ACC112 (cell line): ENCODE results near the gene SGTA.

Experiments
- H2AFZ ChIP-seq: fragments of 200-600 bp; sonication (generic); one replicate; pipeline ENCODE4 v1.6.0; 2017; ENCODE audit warnings: antibody characterized with exemption, low read length; ENCODE audit not compliant: unreplicated experiment
- H3K27ac ChIP-seq: fragments of 200-600 bp; sonication (generic); 2 replicates; pipeline ENCODE4 v1.5.1; 2014; ENCODE audit warnings: low read depth, mild to moderate bottlenecking, antibody characterized with exemption, low read length, moderate library complexity
- H3K27me3 ChIP-seq: fragments of 200-600 bp; sonication (generic); 2 replicates; pipeline ENCODE4 v1.6.1; 2014; ENCODE audit warnings: mild to moderate bottlenecking, antibody characterized with exemption, low read length, moderate library complexity, mixed read lengths; ENCODE audit not compliant: insufficient read depth
- H3K36me3 ChIP-seq: fragments of 200-600 bp; sonication (generic); 2 replicates; pipeline ENCODE4 v1.6.1; 2016; ENCODE audit warnings: mild to moderate bottlenecking, antibody characterized with exemption, low read length, moderate library complexity, mixed read lengths; ENCODE audit not compliant: insufficient read depth
- H3K4me1 ChIP-seq: fragments of 200-600 bp; sonication (generic); one replicate; pipeline ENCODE4 v1.6.1; 2016; ENCODE audit warnings: low read length, mixed read lengths; ENCODE audit not compliant: insufficient read depth, unreplicated experiment, control insufficient read depth
- H3K4me3 ChIP-seq: fragments of 200-600 bp; sonication (generic); 2 replicates; pipeline ENCODE4 v1.5.1; 2014; ENCODE audit warnings: mild to moderate bottlenecking, low read depth, low read length
- H3K79me2 ChIP-seq: fragments of 200-600 bp; sonication (generic); one replicate; pipeline ENCODE4 v1.6.0; 2016; ENCODE audit warnings: low read length; ENCODE audit not compliant: control insufficient read depth, unreplicated experiment, insufficient read depth

Gene SGTA

GRCh38 chr19:2743099-2743498, 40.0 kb downstream of the SGTA start:
- Histone ChIP-seq H3K79me2 (no peaks in the 10 kb centered on the region), H3K27me3 (peaks cover 1% of the 10 kb centered on the region), H3K27ac (no peak overlapping the region), H3K4me1 (no peaks in the 10 kb centered on the region), H3K4me3 (no peak overlapping the region), H3K36me3 (no peaks in the 10 kb centered on the region), H2AFZ (no peak overlapping the region)

DNA sequence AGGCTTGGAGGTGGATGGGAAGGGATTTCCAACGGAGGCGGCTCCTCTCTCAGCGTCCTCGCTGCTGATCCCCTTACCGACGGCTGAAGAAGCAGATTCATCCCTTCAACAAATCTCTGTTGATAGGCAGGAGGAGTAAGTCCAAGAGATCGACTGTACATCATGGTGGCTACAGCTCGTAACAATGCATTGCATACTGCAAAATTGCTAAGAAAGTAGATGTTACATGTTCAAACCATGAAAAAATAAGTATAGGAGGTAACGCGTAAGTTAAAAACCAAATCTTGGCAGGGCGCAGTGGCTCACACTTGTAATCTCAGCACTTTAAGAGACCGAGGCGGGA, 42.8 kb downstream of the SGTA start:
- H2AFZ ChIP-seq: no peak overlapping the region
- no peaks in the 10 kb centered on the region for H3K79me2 ChIP-seq
- H3K27ac ChIP-seq: no peak overlapping the region
- no peaks in the 10 kb centered on the region for H3K4me1 ChIP-seq
- H3K27me3 ChIP-seq: no peaks in the 10 kb centered on the region; the same call in 1 of the 2 replicates
- H3K36me3 ChIP-seq: peaks cover 7% of the 10 kb centered on the region; the same call in 1 of the 2 replicates
- H3K4me3 ChIP-seq: no peak overlapping the region

GRCh38 chr19:2739602-2740313, 43.3 kb downstream of the SGTA start, which contains the start of gene SLC39A3:
Gene SLC39A3 (minus strand): TSS chr19:2740017. CDS start chr19:2737257, 2,760 bp downstream.
- Histone ChIP-seq H3K79me2 (no peaks in the 10 kb centered on the region), H3K27me3 (no peaks in the 10 kb centered on the region; the same call in 1 of the 2 replicates), H3K4me3 (peak within 1 kb of the TSS; percentile 95), H3K27ac (no peak within 1 kb of the TSS), H2AFZ (peak within 1 kb of the TSS; percentile 68), H3K4me1 (no peaks in the 10 kb centered on the region), H3K36me3 (peaks cover 7% of the 10 kb centered on the region; the same call in 1 of the 2 replicates)

- Histone ChIP-seq H3K27me3 (no peaks in the 10 kb centered on the region), H3K4me1 (no peaks in the 10 kb centered on the region), H3K27ac (no peak overlapping the region), H3K79me2 (no peaks in the 10 kb centered on the region), H3K36me3 (peaks cover 7% of the 10 kb centered on the region; the same call in 1 of the 2 replicates), H2AFZ (no peak overlapping the region), H3K4me3 (no peak overlapping the region)
Measured at GRCh38 chr19:2736550-2737190, 46.4 kb downstream of the SGTA start.

DNA sequence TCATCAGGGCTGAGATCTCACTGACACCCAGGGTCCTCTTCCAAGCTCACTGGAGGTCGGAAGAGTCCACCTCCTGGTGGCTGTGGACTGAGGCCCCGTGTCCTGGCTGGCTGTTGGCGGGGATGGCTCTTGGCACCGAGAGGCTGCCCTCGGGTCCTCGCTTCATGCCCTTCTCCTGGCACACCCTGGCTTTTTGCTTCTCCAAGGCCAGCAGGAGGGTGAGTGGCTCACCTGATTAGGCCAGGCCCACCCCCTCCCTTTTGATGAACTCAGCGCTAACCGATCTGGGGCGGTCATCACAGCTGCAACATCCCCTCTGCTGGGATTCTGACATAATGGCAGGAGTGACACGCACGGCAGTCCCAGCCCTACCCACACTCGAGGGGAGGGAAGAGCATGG, 47.7 kb downstream of the SGTA start:
- H3K27ac ChIP-seq: no peak overlapping the region
- no peak overlapping the region for H3K4me3 ChIP-seq
- no peaks in the 10 kb centered on the region for H3K27me3 ChIP-seq
- no peaks in the 10 kb centered on the region for H3K4me1 ChIP-seq
- peaks cover 7% of the 10 kb centered on the region; the same call in 1 of the 2 replicates for H3K36me3 ChIP-seq
- H3K79me2 ChIP-seq: no peaks in the 10 kb centered on the region
- no peak overlapping the region for H2AFZ ChIP-seq

DNA sequence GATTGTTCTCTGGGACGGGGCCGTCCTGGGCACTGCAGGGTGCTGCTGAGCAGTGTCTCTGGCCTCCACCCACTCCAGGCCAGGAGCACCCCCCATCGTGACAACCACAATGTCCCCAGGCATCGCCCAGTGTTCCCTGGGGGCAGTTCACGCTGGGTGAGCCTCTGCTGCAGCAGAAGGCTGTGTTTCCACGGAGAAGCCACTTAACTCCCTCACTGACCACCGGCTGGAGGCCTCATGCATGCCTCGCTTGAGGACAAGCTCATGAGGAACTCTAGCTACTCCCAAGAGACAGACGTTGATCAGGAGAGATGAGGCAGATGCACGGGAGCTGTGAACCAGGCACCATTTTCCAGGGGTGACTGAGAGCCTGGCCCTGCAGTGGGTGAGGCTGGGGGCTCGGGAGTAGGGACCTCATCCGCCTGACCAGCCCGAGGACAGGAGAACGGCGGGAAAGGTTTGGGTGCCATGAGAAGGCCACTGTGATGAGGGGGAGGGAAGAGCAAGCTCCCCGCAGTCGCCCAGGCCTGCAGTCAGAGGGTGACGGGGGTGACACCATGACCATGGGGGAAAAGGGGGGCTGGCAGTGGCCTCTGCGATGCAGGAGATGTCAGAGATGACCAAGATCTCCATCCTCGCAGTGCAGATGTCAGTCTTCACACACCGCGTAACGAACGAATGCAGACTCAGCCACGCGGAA, 48.3 kb downstream of the SGTA start:
- Histone ChIP-seq H3K27ac (no peak overlapping the region), H3K79me2 (no peaks in the 10 kb centered on the region), H2AFZ (no peak overlapping the region), H3K36me3 (peaks cover 7% of the 10 kb centered on the region; the same call in 1 of the 2 replicates), H3K27me3 (no peaks in the 10 kb centered on the region), H3K4me3 (no peak overlapping the region), H3K4me1 (no peaks in the 10 kb centered on the region)

GRCh38 chr19:2733930-2734588, 49.0 kb downstream of the SGTA start:
- H3K79me2 ChIP-seq: no peaks in the 10 kb centered on the region

GRCh38 chr19:2732883-2733282, 50.2 kb downstream of the SGTA start:
- no peak overlapping the region for H3K27ac ChIP-seq
- H2AFZ ChIP-seq: no peak overlapping the region
- H3K27me3 ChIP-seq: no peaks in the 10 kb centered on the region
- H3K4me1 ChIP-seq: no peaks in the 10 kb centered on the region
- peaks cover 7% of the 10 kb centered on the region; the same call in 1 of the 2 replicates for H3K36me3 ChIP-seq
- H3K79me2 ChIP-seq: no peaks in the 10 kb centered on the region
- no peak overlapping the region for H3K4me3 ChIP-seq

More at GRCh38 chr19:2733930-2734588, 49.0 kb downstream of the SGTA start:
- no peak overlapping the region for H3K4me3 ChIP-seq
- no peak overlapping the region for H3K27ac ChIP-seq
- H3K4me1 ChIP-seq: no peaks in the 10 kb centered on the region
- no peak overlapping the region for H2AFZ ChIP-seq
- H3K36me3 ChIP-seq: peaks cover 7% of the 10 kb centered on the region; the same call in 1 of the 2 replicates
- H3K27me3 ChIP-seq: no peaks in the 10 kb centered on the region

DNA sequence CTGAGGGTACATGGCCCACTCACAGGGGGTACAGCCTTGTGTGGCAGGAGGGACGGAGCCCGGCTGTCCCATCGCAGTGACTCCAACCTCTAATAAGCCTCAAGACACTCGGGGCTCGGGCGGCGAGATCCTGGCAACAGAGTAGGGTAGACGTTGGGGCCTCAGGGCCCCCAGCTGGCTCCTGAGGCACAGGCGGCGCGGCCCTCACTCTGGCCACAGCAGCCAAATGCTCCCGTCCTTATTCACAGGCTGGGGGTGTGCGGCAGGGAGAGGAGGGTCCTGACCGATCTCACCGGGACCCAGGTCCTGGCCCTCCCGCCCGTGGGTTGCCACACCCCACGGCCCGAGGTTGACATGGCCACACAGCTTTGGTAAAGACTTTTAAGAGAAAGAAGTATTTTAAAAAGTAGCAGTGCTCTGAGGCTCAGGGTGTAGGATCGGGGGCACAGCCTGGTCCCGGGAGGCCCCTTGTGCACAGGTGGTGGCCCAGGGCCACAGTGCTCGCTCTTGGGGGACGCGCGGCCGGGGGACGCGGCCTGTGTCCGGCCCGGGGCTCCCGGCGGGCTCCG, 50.8 kb downstream of the SGTA start:
- Histone ChIP-seq H3K4me1 (no peaks in the 10 kb centered on the region), H3K36me3 (peaks cover 7% of the 10 kb centered on the region; the same call in 1 of the 2 replicates), H3K27ac (no peak overlapping the region)

More for the DNA sequence above, 50.8 kb downstream of the SGTA start:
- Histone ChIP-seq H3K79me2 (no peaks in the 10 kb centered on the region), H3K4me3 (no peak overlapping the region), H2AFZ (no peak overlapping the region), H3K27me3 (peaks cover 1% of the 10 kb centered on the region; the same call in 1 of the 2 replicates)
